Activated T-helper 1 cell treated with anti-CD3 and anti-CD28 coated beads, Interleukin-2, amount 50 U/mL, for 16 hours (primary cell): ENCODE measurements around the gene ATG5.
"Not testable (repeated sequence)": the region's sequence is repeated elsewhere in the genome, so short reads cannot be mapped to it uniquely, and the experiment has no call there.

Experiments
- DNase-seq, 2 donors: peaks; one replicate each; pipeline ENCODE4 v3.0.0-alpha.2; 2020; ENCODE audit warnings: low read depth in 1 of 2, low spot score in 1 of 2

ATG5 gene

GRCh38 chr6:106259748-106260147 is 65.8 kb downstream of the ATG5 start:
- not testable (repeated sequence) for DNase-seq

DNA sequence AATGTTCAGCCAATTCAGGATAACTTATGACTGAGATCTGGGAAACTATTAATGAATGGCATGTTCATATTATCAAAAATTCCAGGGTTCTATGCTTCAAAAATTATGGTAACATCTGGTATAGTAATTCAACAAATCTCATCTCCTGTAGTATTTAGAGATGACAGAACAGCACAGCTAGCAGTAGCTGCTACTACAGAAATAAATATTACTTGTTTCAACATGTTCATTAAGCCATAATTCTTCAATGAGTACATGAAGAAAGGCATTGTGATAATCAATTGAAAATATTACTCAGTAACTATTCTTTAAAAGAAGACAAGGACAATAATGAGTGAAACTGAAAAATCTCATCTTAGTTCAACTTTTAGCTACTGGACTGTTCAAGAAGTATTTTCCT is 66.8 kb downstream of the ATG5 start:
- no peak for DNase-seq

DNA sequence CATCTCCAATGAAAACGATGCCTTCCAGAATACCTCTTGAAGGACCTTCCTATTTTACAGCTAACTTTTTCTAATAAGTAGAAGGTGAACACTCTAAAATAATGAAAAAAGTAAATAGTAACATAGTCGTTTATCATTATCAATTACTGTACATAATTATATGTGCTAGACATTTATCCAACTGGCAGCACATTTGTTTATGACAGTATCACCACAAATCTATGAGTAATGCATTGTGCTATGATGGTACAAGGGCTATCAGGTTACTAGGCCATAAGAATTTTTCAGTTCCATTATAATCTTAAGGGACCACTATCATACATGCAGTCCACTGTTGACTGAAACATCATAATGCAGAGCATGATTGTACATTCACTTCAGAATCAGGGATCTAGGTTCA is 68.4 kb downstream of the ATG5 start:
- no peak for DNase-seq

DNA sequence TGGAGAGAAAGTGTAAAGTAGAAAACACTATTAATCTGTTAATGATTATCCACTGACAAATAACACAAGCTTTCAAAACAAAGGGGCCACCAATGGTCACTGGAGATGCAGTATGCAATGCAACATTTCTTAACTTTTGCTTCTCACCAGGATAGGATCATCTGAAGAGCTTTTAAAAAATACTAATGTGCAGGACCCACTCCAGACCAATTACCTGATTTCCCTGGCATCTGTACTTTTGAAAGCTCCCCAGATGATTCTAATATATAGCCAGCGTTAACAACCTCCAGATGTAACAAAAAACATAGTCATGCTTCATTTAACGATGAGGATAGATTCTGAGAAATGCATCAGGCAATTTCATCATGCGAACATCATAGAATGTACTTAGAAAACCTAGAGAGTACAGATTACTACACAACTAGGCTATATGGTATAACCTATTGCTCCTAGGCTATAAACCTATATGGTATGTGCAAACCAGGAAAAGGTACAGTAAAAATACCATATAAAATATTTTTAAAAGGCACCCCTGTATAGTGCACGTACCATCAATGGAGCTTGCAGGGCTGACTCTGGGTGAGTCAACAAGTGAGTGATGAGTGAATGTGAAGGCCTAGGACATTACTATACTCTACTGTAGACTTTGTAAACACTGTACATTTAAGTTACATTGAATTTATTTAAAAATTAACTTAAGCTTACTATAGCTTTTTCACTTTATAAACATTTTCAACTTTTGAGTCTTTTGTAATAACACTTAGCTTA is 69.2 kb downstream of the ATG5 start:
- no peak for DNase-seq

- no peak for DNase-seq
These were observed 70.3 kb downstream of the ATG5 start for GRCh38 chr6:106255306-106255705.

GRCh38 chr6:106254636-106255035 is 70.9 kb downstream of the ATG5 start:
- DNase-seq = no peak

DNA sequence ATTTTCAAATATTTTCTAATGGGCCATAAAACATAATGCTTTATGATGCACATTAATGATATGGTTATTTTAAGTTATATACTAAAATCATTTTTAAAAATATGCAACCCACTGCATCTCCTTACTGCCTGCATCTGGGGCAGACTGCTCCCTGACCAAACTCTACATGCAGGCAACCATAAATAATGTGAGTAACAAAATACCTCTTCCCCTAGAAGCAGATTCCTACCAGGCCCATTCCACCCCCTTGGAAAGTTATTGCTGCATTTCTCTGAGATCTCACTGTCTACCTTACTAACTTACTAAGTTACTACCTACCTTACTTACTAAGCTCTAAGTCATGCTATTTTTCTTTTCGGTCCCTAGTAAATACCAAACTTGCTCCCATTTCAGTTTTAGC is 71.8 kb downstream of the ATG5 start:
- no peak for DNase-seq

DNA sequence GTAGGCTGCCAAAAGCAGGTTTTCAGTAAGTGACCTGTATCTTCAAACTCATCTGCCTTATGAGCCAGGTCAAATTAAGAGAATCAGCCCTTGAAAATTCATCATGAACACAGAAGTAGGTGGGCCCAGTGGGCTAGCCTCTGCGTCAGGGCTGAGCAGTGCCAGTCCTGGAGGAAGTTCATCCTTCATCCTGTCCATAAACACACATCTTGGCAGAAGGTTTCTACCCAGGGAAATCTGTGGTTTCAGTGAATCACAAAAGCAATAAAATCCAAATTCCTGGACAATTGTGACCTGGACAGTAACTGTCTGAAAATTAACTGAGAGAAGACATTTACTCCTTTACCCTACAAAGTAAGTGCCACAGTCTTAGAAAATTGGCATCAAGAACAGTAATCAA is 72.4 kb downstream of the ATG5 start:
- no peak for DNase-seq

DNA sequence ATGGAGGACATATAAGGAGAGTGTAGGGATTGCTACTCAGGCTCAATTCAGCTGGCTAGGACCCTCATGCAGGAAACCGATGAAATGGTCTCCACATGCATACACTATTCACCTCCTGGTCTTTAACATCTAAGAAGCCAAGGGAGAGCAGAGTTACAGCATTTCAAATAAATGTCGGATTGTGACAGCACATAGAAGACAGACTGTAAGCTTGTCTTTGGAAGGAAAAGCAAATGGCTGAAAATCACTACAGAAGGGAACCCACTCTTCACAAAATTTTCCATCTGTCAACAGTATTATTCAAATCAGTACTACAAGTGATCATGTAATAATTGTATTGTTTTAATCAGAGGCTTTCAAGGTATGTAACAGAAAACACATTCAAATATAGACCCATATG is 72.9 kb downstream of the ATG5 start:
- no peak for DNase-seq

GRCh38 chr6:106251531-106252255 is 73.9 kb downstream of the ATG5 start:
- not testable (repeated sequence) for DNase-seq

- no peak for DNase-seq
These were observed 74.6 kb downstream of the ATG5 start for GRCh38 chr6:106250953-106251352.

GRCh38 chr6:106249658-106250057 is 75.9 kb downstream of the ATG5 start:
- DNase-seq = no peak

- no peak for DNase-seq
These were observed 77.8 kb downstream of the ATG5 start for GRCh38 chr6:106247733-106248132.

DNA sequence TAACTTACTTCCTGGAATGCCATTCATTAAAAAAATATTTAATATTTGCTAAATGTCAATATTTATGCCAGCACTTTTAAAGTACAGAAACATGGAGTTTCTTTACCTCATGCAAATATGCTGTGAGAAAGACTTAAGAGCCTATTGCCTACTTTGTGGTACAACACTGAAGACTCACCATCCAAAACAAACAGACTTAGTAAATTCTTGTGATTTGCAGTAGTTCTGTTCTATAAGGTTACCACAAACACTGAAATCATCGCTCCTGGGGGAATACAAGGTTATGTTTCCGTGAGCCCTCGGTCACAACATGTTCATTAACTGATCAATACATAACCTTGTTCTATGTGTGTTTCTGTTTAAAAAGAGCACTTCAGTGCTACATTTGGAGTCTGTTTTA is 78.3 kb downstream of the ATG5 start:
- no peak for DNase-seq

GRCh38 chr6:106244931-106245330 is 80.6 kb downstream of the ATG5 start:
- DNase-seq = no peak

DNA sequence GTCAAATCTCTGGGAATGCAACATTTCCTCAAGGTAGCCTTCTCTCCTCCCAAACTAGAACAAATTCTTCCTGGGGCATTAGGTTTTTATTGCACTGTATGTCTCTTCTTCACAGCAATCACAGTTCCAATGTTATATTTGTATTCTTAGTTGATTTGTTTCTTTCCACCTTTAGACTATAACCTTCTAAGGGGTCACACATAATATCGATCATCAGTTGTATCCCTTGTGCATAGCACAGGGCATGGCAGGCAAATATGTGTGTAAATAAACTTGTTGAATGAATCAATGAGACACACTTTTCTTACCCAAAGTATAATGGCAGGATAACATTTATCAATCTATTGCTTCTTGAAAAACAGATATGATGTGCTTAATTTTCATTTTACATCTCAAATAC is 81.0 kb downstream of the ATG5 start:
- no peak for DNase-seq

GRCh38 chr6:106243261-106243660 is 82.3 kb downstream of the ATG5 start:
- no peak for DNase-seq

DNA sequence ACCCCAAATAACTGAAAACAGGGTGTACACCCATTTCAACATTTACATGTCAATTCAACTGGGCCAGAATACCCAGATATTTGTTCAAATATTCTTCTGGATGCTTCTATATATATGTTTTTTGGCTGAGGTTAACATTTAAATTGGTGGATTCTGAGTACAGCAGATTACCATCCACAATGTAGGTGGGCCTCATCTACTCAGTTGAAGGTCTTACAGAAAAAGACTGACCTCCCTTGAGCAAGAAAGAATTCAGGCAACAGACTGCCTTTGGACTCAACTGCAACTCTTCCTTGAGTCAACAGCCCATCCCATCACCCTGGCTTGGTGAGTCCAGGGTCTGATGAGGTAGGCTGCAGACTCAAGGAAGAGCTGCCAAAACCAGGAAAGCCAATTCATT is 84.1 kb downstream of the ATG5 start:
- DNase-seq = no peak

- no peak for DNase-seq
These were observed 88.3 kb downstream of the ATG5 start for GRCh38 chr6:106237286-106237685.

GRCh38 chr6:106229876-106230445 is 95.6 kb downstream of the ATG5 start:
- not testable (repeated sequence) for DNase-seq

DNA sequence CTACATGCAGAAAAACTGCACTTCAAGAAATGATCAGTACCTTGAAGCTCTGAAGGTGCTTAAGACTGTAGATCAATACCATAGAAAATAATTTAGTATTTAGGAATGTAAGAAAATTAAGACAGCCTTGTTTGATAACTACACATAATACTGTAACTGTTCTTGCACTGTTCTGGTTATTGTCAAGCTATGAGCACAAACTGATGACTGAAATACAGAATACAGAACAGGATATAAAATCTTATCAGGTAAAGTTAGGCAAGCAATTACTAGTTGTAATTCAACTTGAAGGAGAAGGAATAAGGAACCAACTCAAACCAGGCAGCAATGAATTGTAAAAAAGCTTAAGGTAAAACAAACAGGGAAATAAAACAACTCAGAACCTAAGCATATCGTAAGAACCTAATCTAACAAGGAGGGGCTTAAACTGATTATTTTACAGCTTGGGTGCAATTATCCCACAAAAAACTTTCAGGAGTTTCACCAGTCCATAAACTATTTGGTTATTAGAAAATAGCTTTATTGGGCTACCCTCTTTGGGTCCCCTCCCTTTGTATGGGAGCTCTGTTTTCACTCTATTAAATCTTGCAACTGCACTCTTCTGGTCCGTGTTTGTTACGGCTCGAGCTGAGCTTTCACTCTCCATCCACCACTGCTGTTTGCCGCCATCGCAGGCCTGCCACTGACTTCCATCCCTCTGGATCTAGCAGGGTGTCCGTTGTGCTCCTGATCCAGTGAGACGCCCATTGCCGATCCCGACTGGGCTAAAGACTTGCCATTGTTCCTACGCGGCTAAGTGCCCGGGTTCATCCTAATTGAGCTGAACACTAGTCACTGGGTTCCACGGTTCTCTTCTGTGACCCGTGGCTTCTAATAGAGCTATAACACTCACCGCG is 97.7 kb downstream of the ATG5 start:
- DNase-seq = no peak
